Activated T-helper 17 cell treated with anti-CD3 and anti-CD28 coated beads, Interleukin-2, amount 50 U/mL, for 72 hours (primary cell): ENCODE measurements around the gene OSBPL3. TPM values are rescaled to one million over a fixed set of nuclear protein-coding genes. Genes with fewer than 3 reads are reported as not detected.

Source experiments
- ATAC-seq: fragments of 150-1000 bp; cut with Tn5 transposase; replicated peaks from 2 replicates; pipeline ENCODE4 v1.10.0; 2021; ENCODE audit warnings: mild to moderate bottlenecking, moderate library complexity
- H3K27ac Mint-ChIP-seq: one replicate; pipeline ENCODE4 v1.8.0; 2022; ENCODE audit warnings: mixed read lengths
- H3K27me3 Mint-ChIP-seq: one replicate; pipeline ENCODE4 v1.8.0; 2022; ENCODE audit warnings: mixed read lengths
- H3K36me3 Mint-ChIP-seq: one replicate; pipeline ENCODE4 v1.8.0; 2022; ENCODE audit warnings: low read depth, mild to moderate bottlenecking, mixed read lengths
- H3K4me1 Mint-ChIP-seq: one replicate; pipeline ENCODE4 v1.8.0; 2022; ENCODE audit warnings: mixed read lengths
- H3K4me3 Mint-ChIP-seq: one replicate; pipeline ENCODE4 v1.8.0; 2022; ENCODE audit warnings: mild to moderate bottlenecking, mixed read lengths
- H3K9me3 Mint-ChIP-seq: one replicate; pipeline ENCODE4 v1.8.0; 2022; ENCODE audit warnings: mixed read lengths
- total RNA-seq, 2 donors: library from RNA; stranded (reverse); gene quantifications; one replicate each; pipeline ENCODE4 v1.2.3, GENCODE V29; 2022

The OSBPL3 gene
- total RNA-seq, 2 donors from 2014 or later: 57.6 to 70.6 TPM

GRCh38 chr7:24871770-24872169, 108.2 kb downstream of the OSBPL3 start:
- H3K36me3 Mint-ChIP-seq: peaks cover 56% of the 10 kb centered on the region
- no peaks in the 10 kb centered on the region for H3K9me3 Mint-ChIP-seq
- no peak overlapping the region for H3K4me3 Mint-ChIP-seq
- H3K27ac Mint-ChIP-seq: no peak overlapping the region
- H3K4me1 Mint-ChIP-seq: peaks cover 17% of the 10 kb centered on the region
- no peaks in the 10 kb centered on the region for H3K27me3 Mint-ChIP-seq
- no peak for ATAC-seq

GRCh38 chr7:24870766-24871165, 109.2 kb downstream of the OSBPL3 start:
- no peak overlapping the region for H3K4me3 Mint-ChIP-seq
- H3K27me3 Mint-ChIP-seq: no peaks in the 10 kb centered on the region
- H3K36me3 Mint-ChIP-seq: peaks cover 66% of the 10 kb centered on the region
- no peak for ATAC-seq
- H3K27ac Mint-ChIP-seq: peak overlapping the region; percentile 63
- no peaks in the 10 kb centered on the region for H3K9me3 Mint-ChIP-seq
- peaks cover 21% of the 10 kb centered on the region for H3K4me1 Mint-ChIP-seq

GRCh38 chr7:24869572-24869971, 110.4 kb downstream of the OSBPL3 start:
- peaks cover 78% of the 10 kb centered on the region for H3K36me3 Mint-ChIP-seq
- no peaks in the 10 kb centered on the region for H3K9me3 Mint-ChIP-seq
- peaks cover 31% of the 10 kb centered on the region for H3K4me1 Mint-ChIP-seq
- no peak overlapping the region for H3K27ac Mint-ChIP-seq
- peak; percentile 28 for ATAC-seq
- H3K27me3 Mint-ChIP-seq: no peaks in the 10 kb centered on the region
- no peak overlapping the region for H3K4me3 Mint-ChIP-seq

GRCh38 chr7:24868741-24869140, 111.2 kb downstream of the OSBPL3 start:
- ATAC-seq: no peak

GRCh38 chr7:24866004-24866615, 113.9 kb downstream of the OSBPL3 start:
- H3K9me3 Mint-ChIP-seq: no peaks in the 10 kb centered on the region
- H3K27me3 Mint-ChIP-seq: no peaks in the 10 kb centered on the region
- H3K4me3 Mint-ChIP-seq: peak overlapping the region; percentile 73
- peak; percentile 89 for ATAC-seq
- peak overlapping the region; percentile 88 for H3K27ac Mint-ChIP-seq
- H3K4me1 Mint-ChIP-seq: peaks cover 29% of the 10 kb centered on the region
- peaks cover 99% of the 10 kb centered on the region for H3K36me3 Mint-ChIP-seq

More at GRCh38 chr7:24868741-24869140, 111.2 kb downstream of the OSBPL3 start:
- peaks cover 31% of the 10 kb centered on the region for H3K4me1 Mint-ChIP-seq
- peaks cover 86% of the 10 kb centered on the region for H3K36me3 Mint-ChIP-seq
- no peaks in the 10 kb centered on the region for H3K9me3 Mint-ChIP-seq
- H3K27me3 Mint-ChIP-seq: no peaks in the 10 kb centered on the region
- H3K27ac Mint-ChIP-seq: no peak overlapping the region
- no peak overlapping the region for H3K4me3 Mint-ChIP-seq

- Mint-ChIP-seq H3K4me3 (peak overlapping the region; percentile 73), H3K36me3 (peaks cover 99% of the 10 kb centered on the region)
- no peak for ATAC-seq
Observed at GRCh38 chr7:24864214-24864817, 115.7 kb downstream of the OSBPL3 start.

GRCh38 chr7:24863626-24864025, 116.4 kb downstream of the OSBPL3 start:
- H3K4me3 Mint-ChIP-seq: no peak overlapping the region
- no peaks in the 10 kb centered on the region for H3K27me3 Mint-ChIP-seq
- H3K27ac Mint-ChIP-seq: no peak overlapping the region
- peaks cover 20% of the 10 kb centered on the region for H3K4me1 Mint-ChIP-seq
- ATAC-seq: no peak
- no peaks in the 10 kb centered on the region for H3K9me3 Mint-ChIP-seq
- peaks cover 100% of the 10 kb centered on the region for H3K36me3 Mint-ChIP-seq

More at GRCh38 chr7:24864214-24864817, 115.7 kb downstream of the OSBPL3 start:
- H3K4me1 Mint-ChIP-seq: peaks cover 20% of the 10 kb centered on the region
- H3K9me3 Mint-ChIP-seq: no peaks in the 10 kb centered on the region
- no peaks in the 10 kb centered on the region for H3K27me3 Mint-ChIP-seq
- H3K27ac Mint-ChIP-seq: peak overlapping the region; percentile 88

GRCh38 chr7:24862461-24862860, 117.5 kb downstream of the OSBPL3 start:
- Mint-ChIP-seq H3K9me3 (no peaks in the 10 kb centered on the region), H3K27me3 (no peaks in the 10 kb centered on the region), H3K27ac (no peak overlapping the region), H3K4me3 (no peak overlapping the region), H3K4me1 (peaks cover 18% of the 10 kb centered on the region), H3K36me3 (peaks cover 100% of the 10 kb centered on the region)
- ATAC-seq: no peak

GRCh38 chr7:24861336-24861735, 118.6 kb downstream of the OSBPL3 start:
- Mint-ChIP-seq H3K9me3 (no peaks in the 10 kb centered on the region), H3K27ac (no peak overlapping the region), H3K27me3 (no peaks in the 10 kb centered on the region), H3K4me3 (no peak overlapping the region), H3K4me1 (peaks cover 15% of the 10 kb centered on the region), H3K36me3 (peaks cover 96% of the 10 kb centered on the region)
- no peak for ATAC-seq

- no peak overlapping the region for H3K27ac Mint-ChIP-seq
- peaks cover 13% of the 10 kb centered on the region for H3K4me1 Mint-ChIP-seq
- H3K9me3 Mint-ChIP-seq: no peaks in the 10 kb centered on the region
- no peak for ATAC-seq
- no peaks in the 10 kb centered on the region for H3K27me3 Mint-ChIP-seq
- H3K4me3 Mint-ChIP-seq: no peak overlapping the region
- peaks cover 96% of the 10 kb centered on the region for H3K36me3 Mint-ChIP-seq
Observed at GRCh38 chr7:24860611-24861010, 119.4 kb downstream of the OSBPL3 start.

- H3K9me3 Mint-ChIP-seq: no peaks in the 10 kb centered on the region
- no peaks in the 10 kb centered on the region for H3K27me3 Mint-ChIP-seq
- H3K4me3 Mint-ChIP-seq: no peak overlapping the region
- peaks cover 4% of the 10 kb centered on the region for H3K4me1 Mint-ChIP-seq
- peaks cover 91% of the 10 kb centered on the region for H3K36me3 Mint-ChIP-seq
- no peak for ATAC-seq
- H3K27ac Mint-ChIP-seq: no peak overlapping the region
Observed at GRCh38 chr7:24858108-24858977, 121.6 kb downstream of the OSBPL3 start.

GRCh38 chr7:24857623-24858022, 122.4 kb downstream of the OSBPL3 start:
- Mint-ChIP-seq H3K4me3 (no peak overlapping the region), H3K27ac (peak overlapping the region; percentile 59), H3K27me3 (no peaks in the 10 kb centered on the region), H3K36me3 (peaks cover 90% of the 10 kb centered on the region), H3K4me1 (peaks cover 4% of the 10 kb centered on the region), H3K9me3 (no peaks in the 10 kb centered on the region)
- no peak for ATAC-seq

GRCh38 chr7:24854866-24855265, 125.1 kb downstream of the OSBPL3 start:
- Mint-ChIP-seq H3K4me1 (peaks cover 11% of the 10 kb centered on the region), H3K36me3 (peaks cover 90% of the 10 kb centered on the region), H3K27ac (peak overlapping the region; percentile 27), H3K27me3 (no peaks in the 10 kb centered on the region), H3K4me3 (no peak overlapping the region), H3K9me3 (no peaks in the 10 kb centered on the region)
- no peak for ATAC-seq

GRCh38 chr7:24851786-24852185, 128.2 kb downstream of the OSBPL3 start:
- peak overlapping the region; percentile 63 for H3K27ac Mint-ChIP-seq
- H3K27me3 Mint-ChIP-seq: no peaks in the 10 kb centered on the region
- peaks cover 11% of the 10 kb centered on the region for H3K4me1 Mint-ChIP-seq
- no peaks in the 10 kb centered on the region for H3K9me3 Mint-ChIP-seq
- H3K36me3 Mint-ChIP-seq: peaks cover 87% of the 10 kb centered on the region
- H3K4me3 Mint-ChIP-seq: no peak overlapping the region
- peak; percentile 90 for ATAC-seq
